Uterus (tissue), 4 donors: Measurements from ENCODE around the gene SOS2. TPM values are rescaled to one million over a fixed set of nuclear protein-coding genes. Genes with fewer than 3 reads are reported as not detected.

Source experiments
- DNase-seq, 2 donors: peaks; one replicate each; pipeline ENCODE4 v3.0.0-alpha.2; 2019 to 2020
- H3K27ac ChIP-seq, 2 donors: fragments of 200-600 bp; sonication (generic); 1 replicate in 1 of 2; 2 replicates in 1 of 2; pipeline ENCODE4 v1.5.1; 2016 to 2018
- H3K27me3 ChIP-seq, 2 donors: fragments of 200-600 bp; sonication (generic); one replicate each; pipeline ENCODE4 v1.5.1; 2018 to 2019; ENCODE audit warnings: control low read depth in 1 of 2
- H3K36me3 ChIP-seq, 2 donors: fragments of 200-600 bp; sonication (generic); one replicate each; pipeline ENCODE4 v1.5.1; 2019; ENCODE audit warnings: control low read depth in 1 of 2
- H3K4me1 ChIP-seq, 2 donors: fragments of 200-600 bp; sonication (generic); one replicate each; pipeline ENCODE4 v1.5.1; 2018 to 2019; ENCODE audit warnings: control low read depth in 1 of 2
- H3K4me3 ChIP-seq, 2 donors: fragments of 200-600 bp; sonication (generic); 1 replicate in 1 of 2; 2 replicates in 1 of 2; pipeline ENCODE4 v1.5.1; 2018 to 2019; ENCODE audit warnings: mild to moderate bottlenecking in 1 of 2
- H3K9me3 ChIP-seq, 2 donors: fragments of 200-600 bp; sonication (generic); one replicate each; pipeline ENCODE4 v1.5.1; 2019; ENCODE audit warnings: control low read depth in 1 of 2
- POLR2A ChIP-seq, 2 donors: fragments of 450-650 bp; IDR thresholded peaks; one replicate each; pipeline ENCODE4 v1.6.1; 2016; ENCODE audit warnings: antibody characterized with exemption in 2 of 2, mild to moderate bottlenecking in 1 of 2, moderate library complexity in 1 of 2
- intact Hi-C: fragments of 100-400 bp; cut with DNase I; formaldehyde crosslinking; loops from one replicate; pipeline ENCODE4 v1.15.1; 2023; ENCODE audit warnings: low total_unique reads
- total RNA-seq, 4 donors: library from RNA; depleted of rRNA in 3 of 4; stranded (reverse); fragments of >200 nt in 3 of 4; gene quantifications; one replicate each; pipeline versions ENCODE4 v1.1.0 to v1.2.4, GENCODE V29; 2014 to 2023
- TF ChIP-seq, protein P1 (sequence below), 4 experiments: fragments of 200-600 bp in 2 of 4; fragments of 450-650 bp in 2 of 4; sonication (generic) in 2 of 4; IDR thresholded peaks; one replicate each; pipeline ENCODE4 v1.5.1; 2016 to 2019; ENCODE audit warnings: antibody characterized with exemption in 4 of 4, mild to moderate bottlenecking in 2 of 4, moderate library complexity in 1 of 4
- donor health status: DM: yes; HTN: yes; CAD: no.

The SOS2 gene
- total RNA-seq, 4 donors from 2014 or later = 21.8 to 66.9 (median 32.8) TPM

DNA sequence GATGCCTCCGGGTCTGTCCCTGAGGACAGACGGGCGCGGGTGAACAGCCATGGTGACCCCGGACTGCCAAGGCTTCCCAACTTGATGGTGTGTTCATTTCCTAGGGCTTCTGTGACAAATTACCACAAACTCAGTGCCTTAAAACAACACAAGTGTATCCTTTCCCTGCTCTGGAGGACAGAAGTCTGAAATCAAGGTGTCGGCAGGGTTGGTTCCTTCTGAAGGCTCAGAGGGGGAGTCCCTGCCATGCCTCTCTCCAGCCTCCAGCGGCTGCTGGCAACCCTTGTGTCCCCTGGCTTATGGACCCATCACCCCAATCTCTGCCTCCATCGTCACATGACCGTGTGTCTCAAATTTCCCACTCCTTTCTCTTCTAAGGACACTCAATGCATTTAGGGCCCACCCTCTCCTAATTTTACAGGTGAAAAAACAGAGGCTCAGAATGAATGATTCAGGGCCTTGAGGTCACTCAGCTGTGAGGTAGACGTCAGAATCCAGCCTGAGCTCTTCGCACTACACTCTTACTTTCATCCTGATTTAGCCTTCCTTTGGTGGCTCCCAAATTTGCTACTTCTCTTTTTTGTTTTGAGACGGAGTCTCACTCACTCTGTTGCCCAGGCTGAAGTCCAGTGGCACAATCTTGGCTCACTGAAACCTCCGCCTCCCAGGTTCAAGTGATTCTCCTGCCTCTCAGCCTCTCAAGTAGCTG lies 160.4 kb downstream of the SOS2 start:
- Histone ChIP-seq H3K9me3 (no peaks in the 10 kb centered on the region), H3K27me3 (no peaks in the 10 kb centered on the region), H3K4me3 (no peak overlapping the region), H3K4me1 (no peaks in the 10 kb centered on the region), H3K27ac (no peak overlapping the region), H3K36me3 (no peaks in the 10 kb centered on the region)
- intact Hi-C loops = no loop called here
- TF ChIP-seq POLR2A (IDR thresholded peaks at IDR 0.05) = no peak
- TF ChIP-seq, protein P1, sequence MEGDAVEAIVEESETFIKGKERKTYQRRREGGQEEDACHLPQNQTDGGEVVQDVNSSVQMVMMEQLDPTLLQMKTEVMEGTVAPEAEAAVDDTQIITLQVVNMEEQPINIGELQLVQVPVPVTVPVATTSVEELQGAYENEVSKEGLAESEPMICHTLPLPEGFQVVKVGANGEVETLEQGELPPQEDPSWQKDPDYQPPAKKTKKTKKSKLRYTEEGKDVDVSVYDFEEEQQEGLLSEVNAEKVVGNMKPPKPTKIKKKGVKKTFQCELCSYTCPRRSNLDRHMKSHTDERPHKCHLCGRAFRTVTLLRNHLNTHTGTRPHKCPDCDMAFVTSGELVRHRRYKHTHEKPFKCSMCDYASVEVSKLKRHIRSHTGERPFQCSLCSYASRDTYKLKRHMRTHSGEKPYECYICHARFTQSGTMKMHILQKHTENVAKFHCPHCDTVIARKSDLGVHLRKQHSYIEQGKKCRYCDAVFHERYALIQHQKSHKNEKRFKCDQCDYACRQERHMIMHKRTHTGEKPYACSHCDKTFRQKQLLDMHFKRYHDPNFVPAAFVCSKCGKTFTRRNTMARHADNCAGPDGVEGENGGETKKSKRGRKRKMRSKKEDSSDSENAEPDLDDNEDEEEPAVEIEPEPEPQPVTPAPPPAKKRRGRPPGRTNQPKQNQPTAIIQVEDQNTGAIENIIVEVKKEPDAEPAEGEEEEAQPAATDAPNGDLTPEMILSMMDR (IDR thresholded peaks at IDR 0.05) = no peak
- DNase-seq = no peak

DNA sequence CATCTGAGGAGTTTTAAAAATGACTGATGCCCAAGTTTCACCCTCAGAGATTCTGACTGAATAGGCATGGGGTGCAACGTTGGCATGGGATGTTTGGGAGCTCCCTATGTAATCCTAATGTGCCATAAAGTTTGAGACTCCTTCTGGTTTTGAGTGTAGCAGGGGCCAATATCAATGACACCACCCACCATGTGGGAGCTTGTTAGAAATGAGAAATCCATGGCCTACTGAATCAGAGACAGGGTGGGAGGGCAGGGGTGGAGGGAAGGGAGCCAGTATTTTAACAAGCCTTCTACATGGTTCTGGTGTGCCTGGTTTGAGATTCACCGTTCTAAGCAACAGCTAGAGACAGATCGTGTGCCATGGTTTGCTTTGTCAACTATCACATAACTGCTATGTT lies 161.1 kb downstream of the SOS2 start:
- DNase-seq = no peak
- TF ChIP-seq, protein P1 (IDR thresholded peaks at IDR 0.05) = no peak
- TF ChIP-seq POLR2A (IDR thresholded peaks at IDR 0.05) = no peak
- no peaks in the 10 kb centered on the region for H3K4me1 ChIP-seq
- no peak overlapping the region for H3K4me3 ChIP-seq
- no peaks in the 10 kb centered on the region for H3K27me3 ChIP-seq
- H3K27ac ChIP-seq = no peak overlapping the region
- H3K36me3 ChIP-seq = no peaks in the 10 kb centered on the region
- intact Hi-C loops = no loop called here
- no peaks in the 10 kb centered on the region for H3K9me3 ChIP-seq

DNA sequence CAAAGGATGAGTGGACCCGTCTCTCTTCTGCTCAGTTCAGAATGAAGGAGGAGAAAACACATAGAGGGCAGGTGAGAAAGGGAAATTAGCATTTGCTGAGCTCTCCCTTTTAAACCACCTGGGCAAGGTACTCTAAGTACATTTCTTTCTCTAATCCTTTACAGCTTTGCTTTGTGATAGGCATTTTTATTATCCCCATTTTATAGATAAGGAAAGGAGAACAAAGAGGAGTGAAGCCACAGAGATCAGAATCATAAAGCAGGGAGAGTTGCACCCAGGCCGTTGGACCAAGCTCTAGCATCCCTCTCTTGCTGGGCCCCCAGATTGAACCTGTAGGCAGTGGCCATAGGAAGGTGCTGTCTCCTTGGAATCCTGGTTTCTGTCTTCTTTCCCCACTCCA lies 162.1 kb downstream of the SOS2 start:
- no peak for DNase-seq
- intact Hi-C loops = no loop called here
- no peak overlapping the region for H3K4me3 ChIP-seq
- H3K4me1 ChIP-seq = no peaks in the 10 kb centered on the region
- H3K27me3 ChIP-seq = no peaks in the 10 kb centered on the region
- TF ChIP-seq, protein P1 (IDR thresholded peaks at IDR 0.05) = no peak
- no peak for TF ChIP-seq POLR2A (IDR thresholded peaks at IDR 0.05)
- no peaks in the 10 kb centered on the region for H3K9me3 ChIP-seq
- no peak overlapping the region for H3K27ac ChIP-seq
- no peaks in the 10 kb centered on the region for H3K36me3 ChIP-seq

DNA sequence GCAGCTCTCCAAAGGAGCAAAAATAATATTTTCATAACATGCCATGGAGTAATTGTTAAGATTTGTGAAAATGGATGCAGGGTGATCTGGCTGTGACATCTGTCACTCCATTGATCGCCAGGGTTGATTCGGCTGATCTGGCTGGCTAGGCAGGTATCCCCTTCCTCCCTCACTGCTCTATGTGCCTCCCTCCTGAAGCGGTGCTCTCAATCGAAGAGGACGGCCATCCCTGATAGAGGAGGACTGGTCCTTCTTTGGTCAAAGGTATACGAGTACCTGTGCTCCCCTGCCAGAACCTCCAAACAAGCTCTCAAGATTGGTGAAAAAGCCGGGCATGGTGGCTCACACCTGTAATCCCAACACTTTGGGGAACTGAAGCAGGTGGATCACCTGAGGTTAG lies 162.9 kb downstream of the SOS2 start:
- DNase-seq = no peak

More for the DNA sequence above, 162.9 kb downstream of the SOS2 start:
- Histone ChIP-seq H3K36me3 (no peaks in the 10 kb centered on the region), H3K27ac (no peak overlapping the region), H3K4me3 (no peak overlapping the region), H3K27me3 (no peaks in the 10 kb centered on the region), H3K9me3 (no peaks in the 10 kb centered on the region), H3K4me1 (no peaks in the 10 kb centered on the region)
- intact Hi-C loops = no loop called here
- TF ChIP-seq POLR2A (IDR thresholded peaks at IDR 0.05) = no peak
- TF ChIP-seq, protein P1 (IDR thresholded peaks at IDR 0.05) = no peak
